HepG2 (cell line): ENCODE measurements around the gene SEC24A. TPM values are rescaled to one million over a fixed set of nuclear protein-coding genes. Genes with fewer than 3 reads are reported as not detected.
A peak's percentile ranks its signal among the peaks of the same experiment; 100 is the strongest.

ENCODE experiments used
- MED13 ChIP-seq: sonication (generic); formaldehyde crosslinking; IDR thresholded peaks from 2 replicates; pipeline ENCODE4 v1.5.0; 2020; ENCODE audit warnings: missing genetic modification reagents
- SOX5 ChIP-seq: IDR thresholded peaks from 2 replicates; pipeline ENCODE4 v1.6.1; 2016; ENCODE audit warnings: borderline replicate concordance
- TFDP1 ChIP-seq: IDR thresholded peaks from 2 replicates; pipeline ENCODE4 v1.6.1; 2016; ENCODE audit warnings: missing compliant biosample characterization, missing genetic modification reagents, borderline replicate concordance
- ZBTB26 ChIP-seq: IDR thresholded peaks from 2 replicates; pipeline ENCODE4 v1.6.1; 2016; ENCODE audit warnings: missing compliant biosample characterization, missing genetic modification reagents, borderline replicate concordance
- ZNF318 ChIP-seq: sonication (generic); formaldehyde crosslinking; IDR thresholded peaks from 2 replicates; pipeline ENCODE4 v1.4.0; 2020; ENCODE audit warnings: mild to moderate bottlenecking, missing genetic modification reagents
- ZNF335 ChIP-seq: sonication (generic); formaldehyde crosslinking; IDR thresholded peaks from 2 replicates; pipeline ENCODE4 v1.4.0; 2020; ENCODE audit warnings: missing genetic modification reagents
- ZNF354B ChIP-seq: sonication (generic); formaldehyde crosslinking; IDR thresholded peaks from 2 replicates; pipeline ENCODE4 v1.8.0; 2022; ENCODE audit warnings: mild to moderate bottlenecking, missing genetic modification reagents
- ZNF646 ChIP-seq: sonication (generic); formaldehyde crosslinking; IDR thresholded peaks from 2 replicates; pipeline ENCODE4 v1.9.0; 2021; ENCODE audit warnings: mild to moderate bottlenecking, missing genetic modification reagents
- ZNF674 ChIP-seq: sonication (generic); formaldehyde crosslinking; IDR thresholded peaks from 2 replicates; pipeline ENCODE4 v1.5.0; 2020; ENCODE audit warnings: low read depth, mild to moderate bottlenecking, missing genetic modification reagents
- ZSCAN21 ChIP-seq: sonication (generic); formaldehyde crosslinking; IDR thresholded peaks from 2 replicates; pipeline ENCODE4 v1.8.0; 2022; ENCODE audit warnings: mild to moderate bottlenecking, missing genetic modification reagents, moderate library complexity, borderline replicate concordance
- polyA plus RNA-seq, 8 experiments: library from polyadenylated mRNA; depleted of rRNA in 3 of 8; stranded (reverse) in 7 of 8; unstranded in 1 of 8; fragments of >200 nt; fragmentation: Illumina TruSeq in 4 of 8; extraction: Trizol in 4 of 8; gene quantifications; 2 replicates each; pipeline versions ENCODE4 v1.2.1 to v1.2.3, GENCODE V29; 2011 to 2016; ENCODE audit warnings: low read depth in 4 of 8, missing spikeins in 1 of 8, mixed read lengths in 1 of 8; ENCODE audit not compliant: insufficient read depth in 1 of 8
- total RNA-seq, 5 experiments: library from RNA; depleted of rRNA; stranded (reverse); fragments of >200 nt; fragmentation: Illumina TruSeq; extraction: Trizol; gene quantifications; 2 replicates each; pipeline ENCODE4 v1.2.3, GENCODE V29; 2016; ENCODE audit warnings: low read depth in 1 of 5

Gene SEC24A
- total and polyA plus RNA-seq, 2 of the 13 experiments (the other 11 are each of a cell fraction or from before 2014, with no cell fraction given) = 30.5 to 56.8 TPM

- peak; percentile 41; the same call in 1 of the 2 replicates for TF ChIP-seq ZNF318 (CRISPR knock-in tag)
- peak; percentile 94 for TF ChIP-seq ZNF354B (CRISPR knock-in tag)
- TF ChIP-seq ZNF646 = no peak
- peak; percentile 49; the same call in 1 of the 2 replicates for TF ChIP-seq SOX5 (CRISPR knock-in tag)
- TF ChIP-seq ZNF674 (CRISPR knock-in tag) = no peak
- peak; percentile 86; the same call in 1 of the 2 replicates for TF ChIP-seq TFDP1 (CRISPR knock-in tag)
- peak; percentile 28; the same call in 1 of the 2 replicates for TF ChIP-seq MED13 (CRISPR knock-in tag)
- TF ChIP-seq ZNF335 (CRISPR knock-in tag) = peak; percentile 92
- TF ChIP-seq ZBTB26 = peak; percentile 75
- peak; percentile 91 for TF ChIP-seq ZSCAN21 (CRISPR knock-in tag)
Measured at GRCh38 chr5:134758504-134759341, 110.1 kb downstream of the SEC24A start, which contains the start of gene DDX46 (continued).
